OCI-LY1 (cell line): ENCODE results near the gene PRMT9.

ENCODE experiments used
- EZH2 ChIP-seq: fragments of 200-600 bp; sonication (generic), shearing (Covaris generic); IDR thresholded peaks from 2 replicates; pipeline ENCODE4 v1.8.0; 2017; ENCODE audit warnings: borderline replicate concordance, mixed run types, mild to moderate bottlenecking, antibody characterized with exemption, low read length, moderate library complexity, mixed read lengths
- TF ChIP-seq, protein P1 (sequence below): fragments of 200-600 bp; sonication (generic), shearing (Covaris generic); IDR thresholded peaks from 2 replicates; pipeline ENCODE4 v1.5.1; 2017; ENCODE audit warnings: mild to moderate bottlenecking, antibody characterized with exemption, low read length, moderate library complexity, mixed read lengths

DNA sequence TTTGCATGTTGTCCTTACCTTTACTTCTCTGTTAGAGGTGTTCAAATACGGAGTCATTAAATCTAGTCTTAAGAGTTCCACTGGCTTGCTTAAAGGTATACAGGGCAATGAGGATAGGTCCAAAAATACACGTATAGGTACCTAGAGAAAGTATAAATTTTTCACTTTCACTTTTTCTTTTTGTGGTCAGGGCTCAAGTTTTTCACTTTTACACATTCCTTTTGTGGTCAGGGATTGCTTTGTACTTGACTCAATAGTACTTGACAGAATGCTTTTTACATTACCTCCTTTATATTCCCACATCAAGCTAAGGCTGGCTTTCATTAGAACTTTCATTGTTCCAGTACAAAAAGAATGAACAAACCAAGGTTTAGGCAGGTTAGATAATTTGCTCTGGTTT, 45.0 kb downstream of the PRMT9 start:
- TF ChIP-seq EZH2 = no peak
- TF ChIP-seq, protein P1, sequence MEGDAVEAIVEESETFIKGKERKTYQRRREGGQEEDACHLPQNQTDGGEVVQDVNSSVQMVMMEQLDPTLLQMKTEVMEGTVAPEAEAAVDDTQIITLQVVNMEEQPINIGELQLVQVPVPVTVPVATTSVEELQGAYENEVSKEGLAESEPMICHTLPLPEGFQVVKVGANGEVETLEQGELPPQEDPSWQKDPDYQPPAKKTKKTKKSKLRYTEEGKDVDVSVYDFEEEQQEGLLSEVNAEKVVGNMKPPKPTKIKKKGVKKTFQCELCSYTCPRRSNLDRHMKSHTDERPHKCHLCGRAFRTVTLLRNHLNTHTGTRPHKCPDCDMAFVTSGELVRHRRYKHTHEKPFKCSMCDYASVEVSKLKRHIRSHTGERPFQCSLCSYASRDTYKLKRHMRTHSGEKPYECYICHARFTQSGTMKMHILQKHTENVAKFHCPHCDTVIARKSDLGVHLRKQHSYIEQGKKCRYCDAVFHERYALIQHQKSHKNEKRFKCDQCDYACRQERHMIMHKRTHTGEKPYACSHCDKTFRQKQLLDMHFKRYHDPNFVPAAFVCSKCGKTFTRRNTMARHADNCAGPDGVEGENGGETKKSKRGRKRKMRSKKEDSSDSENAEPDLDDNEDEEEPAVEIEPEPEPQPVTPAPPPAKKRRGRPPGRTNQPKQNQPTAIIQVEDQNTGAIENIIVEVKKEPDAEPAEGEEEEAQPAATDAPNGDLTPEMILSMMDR = no peak
